HG02588 (cell line): ENCODE data around the gene MCRIP1.

Source experiments
- ATAC-seq: cut with Tn5 transposase; IDR thresholded peaks from one replicate; pipeline ENCODE4 v1.9.1; 2021; ENCODE audit warnings: mild to moderate bottlenecking, moderate library complexity; ENCODE audit not compliant: unreplicated experiment

The MCRIP1 gene

DNA sequence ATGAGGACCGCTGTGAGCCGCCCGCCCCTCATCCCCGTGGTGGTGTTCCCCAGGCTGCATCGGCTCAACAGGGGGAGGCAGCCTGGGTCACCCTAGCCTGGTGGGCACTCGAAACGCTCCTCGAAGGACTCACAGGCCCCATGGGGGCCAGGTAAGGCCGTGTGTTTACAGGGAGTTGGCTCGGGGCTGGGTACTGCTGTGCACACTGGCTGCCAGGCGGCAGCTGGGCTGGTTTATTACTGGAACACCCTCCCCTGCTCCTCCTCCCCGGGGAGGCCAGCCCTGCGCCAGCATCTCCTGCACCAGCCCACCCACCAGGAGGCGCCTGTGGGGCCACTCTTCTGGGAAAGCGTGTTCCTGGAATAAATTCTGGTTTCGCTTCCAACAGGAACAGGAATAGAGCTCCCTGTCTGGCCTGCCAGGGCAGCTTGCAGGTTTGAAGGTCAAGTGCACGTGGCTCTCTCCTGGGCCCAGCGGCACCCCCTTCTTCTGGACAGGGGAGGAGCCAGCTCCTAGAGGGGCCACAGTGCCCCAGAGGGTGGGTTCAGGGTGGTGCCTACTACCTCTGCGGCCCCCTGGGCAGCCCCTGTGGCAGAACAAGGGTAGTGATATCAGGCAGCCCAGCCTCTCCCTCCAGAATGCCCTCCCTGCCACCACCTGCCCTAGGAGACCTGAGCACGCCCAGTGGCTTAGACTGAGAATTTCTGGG is 11.3 kb downstream of the MCRIP1 start:
- no peak for ATAC-seq

DNA sequence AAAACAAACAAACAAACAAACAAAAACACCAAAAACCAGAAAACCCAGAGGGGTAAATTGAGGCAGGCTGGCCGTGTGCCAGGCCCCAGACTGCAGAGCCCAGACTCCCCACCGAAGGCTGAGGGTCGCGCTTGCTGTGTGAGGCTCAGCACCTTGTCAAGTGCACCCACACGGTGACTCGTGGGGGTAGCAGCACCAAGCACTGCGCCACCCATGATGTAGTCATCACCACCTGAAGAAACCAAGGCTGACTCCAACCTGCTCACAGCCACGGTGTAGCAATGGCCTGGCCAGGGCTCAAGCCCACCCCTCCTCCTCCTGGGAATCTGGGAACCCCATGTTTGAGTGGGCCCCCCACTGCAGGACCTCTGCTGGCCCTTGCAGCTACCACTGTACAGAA is 11.9 kb downstream of the MCRIP1 start:
- no peak for ATAC-seq

DNA sequence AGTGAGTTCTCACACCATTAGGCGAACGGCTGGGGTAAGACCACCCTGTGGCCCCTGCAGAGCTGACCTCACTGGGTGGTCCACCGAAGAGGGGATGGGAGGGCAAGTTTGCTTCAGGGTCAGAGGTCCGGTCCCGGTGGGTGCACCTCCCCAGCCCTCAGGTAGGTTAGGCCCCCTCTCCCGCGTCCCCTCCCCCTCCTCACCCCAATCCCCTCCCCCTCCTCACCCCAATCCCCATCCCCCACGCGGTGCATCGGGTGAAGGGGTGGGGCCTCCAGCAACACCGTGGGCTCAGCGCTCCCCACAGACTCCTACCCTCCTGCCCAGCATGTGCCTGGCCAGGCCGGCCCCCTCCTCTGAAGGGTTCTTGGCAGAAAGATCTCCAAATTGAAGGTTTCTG is 13.4 kb downstream of the MCRIP1 start:
- ATAC-seq: no peak

DNA sequence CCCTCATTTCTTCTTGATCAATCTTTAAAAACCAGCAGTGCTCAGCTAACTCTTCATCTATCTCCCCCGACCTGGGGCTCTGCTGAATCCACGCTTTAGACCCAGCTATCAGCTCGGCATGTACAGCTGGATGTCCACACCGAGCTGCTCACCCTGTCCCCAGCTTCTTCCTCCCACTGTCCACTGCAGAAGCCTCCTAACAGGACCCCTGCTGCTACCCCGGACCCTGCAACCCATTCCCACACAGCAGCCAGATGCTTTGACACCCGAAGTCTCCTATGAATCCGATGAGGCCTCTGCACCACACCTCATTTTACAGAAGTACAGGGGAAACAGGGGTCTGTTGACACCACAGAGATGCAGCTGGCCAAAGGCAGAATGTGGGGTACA is 15.3 kb downstream of the MCRIP1 start:
- no peak for ATAC-seq

- no peak for ATAC-seq
Observed at GRCh38 chr17:81815646-81815986, 17.5 kb downstream of the MCRIP1 start.

- ATAC-seq: no peak
Observed at GRCh38 chr17:81814748-81815645, 18.1 kb downstream of the MCRIP1 start.

GRCh38 chr17:81813861-81814683 is 19.0 kb downstream of the MCRIP1 start:
- ATAC-seq: no peak

DNA sequence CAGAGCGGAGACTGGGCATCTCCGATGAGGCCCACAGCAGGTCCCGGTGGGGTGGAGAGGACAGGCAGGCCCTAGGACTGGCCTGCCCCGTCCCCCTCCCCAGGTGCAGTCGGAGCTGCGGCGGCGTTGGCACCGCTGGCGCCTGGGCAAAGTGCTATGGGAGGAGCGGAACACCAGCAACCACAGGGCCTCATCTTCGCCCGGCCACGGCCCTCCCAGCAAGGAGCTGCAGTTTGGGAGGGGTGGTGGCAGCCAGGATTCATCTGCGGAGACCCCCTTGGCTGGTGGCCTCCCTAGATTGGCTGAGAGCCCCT is 19.8 kb downstream of the MCRIP1 start:
- ATAC-seq: no peak

DNA sequence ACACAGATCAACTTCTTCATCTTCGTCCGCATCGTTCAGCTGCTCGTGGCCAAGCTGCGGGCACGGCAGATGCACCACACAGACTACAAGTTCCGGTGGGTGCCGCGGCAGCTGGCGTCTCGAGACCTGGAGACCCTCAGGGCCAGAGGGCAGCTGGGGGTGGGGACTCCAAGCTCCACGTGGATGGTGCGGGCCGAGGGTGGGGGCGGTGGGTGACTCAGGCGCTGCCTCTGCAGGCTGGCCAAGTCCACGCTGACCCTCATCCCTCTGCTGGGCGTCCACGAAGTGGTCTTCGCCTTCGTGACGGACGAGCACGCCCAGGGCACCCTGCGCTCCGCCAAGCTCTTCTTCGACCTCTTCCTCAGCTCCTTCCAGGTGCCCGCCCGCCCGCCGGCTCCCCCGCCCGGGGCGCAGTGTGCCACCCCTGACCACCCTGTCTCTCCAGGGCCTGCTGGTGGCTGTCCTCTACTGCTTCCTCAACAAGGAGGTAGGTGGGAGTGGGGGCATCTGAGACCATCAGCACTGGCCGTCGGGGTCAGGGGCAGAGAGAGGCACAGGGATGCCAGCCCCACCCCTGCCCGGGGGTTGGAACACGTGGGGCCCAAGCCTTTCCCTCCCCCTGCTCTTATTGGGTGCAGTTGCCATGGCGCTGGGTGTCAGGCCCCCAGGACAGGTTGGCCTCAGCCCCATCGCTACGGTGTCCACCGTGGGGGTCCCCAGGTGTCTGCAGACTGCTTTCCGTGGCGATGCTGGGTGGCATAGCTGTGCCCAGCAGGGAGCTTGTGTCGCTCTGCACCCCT is 20.3 kb downstream of the MCRIP1 start:
- no peak for ATAC-seq

GRCh38 chr17:81811705-81812570 is 21.2 kb downstream of the MCRIP1 start:
- no peak for ATAC-seq

- ATAC-seq: no peak
Observed at GRCh38 chr17:81810892-81811704, 22.0 kb downstream of the MCRIP1 start.

- ATAC-seq: no peak
Observed at GRCh38 chr17:81810476-81810875, 22.6 kb downstream of the MCRIP1 start.

- ATAC-seq: no peak
Observed at GRCh38 chr17:81809556-81809998, 23.5 kb downstream of the MCRIP1 start.

- no peak for ATAC-seq
Observed at GRCh38 chr17:81808778-81809555, 24.1 kb downstream of the MCRIP1 start.

DNA sequence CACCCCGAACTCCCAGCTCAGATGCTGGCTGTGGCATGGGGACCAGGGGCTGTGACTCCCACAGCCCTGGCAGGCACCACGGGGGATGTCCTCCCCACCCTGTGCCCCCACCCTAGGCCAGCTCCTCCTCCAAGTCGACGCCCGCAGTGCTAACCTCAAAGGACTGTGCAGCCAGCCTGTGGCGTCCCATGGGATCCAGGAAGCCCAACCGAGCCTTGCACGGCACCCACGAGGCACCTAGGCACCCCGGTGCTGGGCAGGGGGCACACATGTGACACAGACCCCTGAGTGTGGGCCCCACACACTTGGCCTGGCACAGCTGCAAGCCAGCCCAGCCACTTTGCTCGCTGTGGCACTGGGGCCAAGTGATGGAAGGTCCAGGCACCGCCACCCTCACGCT is 25.3 kb downstream of the MCRIP1 start:
- ATAC-seq: no peak

GRCh38 chr17:81807210-81807719 is 25.8 kb downstream of the MCRIP1 start:
- ATAC-seq: no peak

GRCh38 chr17:81806461-81807209 is 26.5 kb downstream of the MCRIP1 start:
- no peak for ATAC-seq
